IPS DF 19.7 (cell line): ENCODE data around the gene CCR5.

Experiments used
- DNase-seq: peaks from one replicate; pipeline ENCODE4 v3.0.0-alpha.2; 2013; ENCODE audit warnings: low read depth, low spot score

CCR5 gene

DNA sequence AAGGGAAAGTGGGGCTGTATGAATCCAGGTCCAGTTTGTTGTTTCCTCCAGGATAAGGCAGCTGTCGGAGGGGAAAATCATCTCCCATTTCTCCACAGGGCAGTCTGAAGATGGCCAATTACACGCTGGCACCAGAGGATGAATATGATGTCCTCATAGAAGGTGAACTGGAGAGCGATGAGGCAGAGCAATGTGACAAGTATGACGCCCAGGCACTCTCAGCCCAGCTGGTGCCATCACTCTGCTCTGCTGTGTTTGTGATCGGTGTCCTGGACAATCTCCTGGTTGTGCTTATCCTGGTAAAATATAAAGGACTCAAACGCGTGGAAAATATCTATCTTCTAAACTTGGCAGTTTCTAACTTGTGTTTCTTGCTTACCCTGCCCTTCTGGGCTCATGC, 37.2 kb downstream of the CCR5 start:
- DNase-seq = no peak

DNA sequence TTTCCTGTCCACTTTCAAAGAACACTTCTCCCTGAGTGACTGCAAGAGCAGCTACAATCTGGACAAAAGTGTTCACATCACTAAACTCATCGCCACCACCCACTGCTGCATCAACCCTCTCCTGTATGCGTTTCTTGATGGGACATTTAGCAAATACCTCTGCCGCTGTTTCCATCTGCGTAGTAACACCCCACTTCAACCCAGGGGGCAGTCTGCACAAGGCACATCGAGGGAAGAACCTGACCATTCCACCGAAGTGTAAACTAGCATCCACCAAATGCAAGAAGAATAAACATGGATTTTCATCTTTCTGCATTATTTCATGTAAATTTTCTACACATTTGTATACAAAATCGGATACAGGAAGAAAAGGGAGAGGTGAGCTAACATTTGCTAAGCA, 38.1 kb downstream of the CCR5 start:
- no peak for DNase-seq

DNA sequence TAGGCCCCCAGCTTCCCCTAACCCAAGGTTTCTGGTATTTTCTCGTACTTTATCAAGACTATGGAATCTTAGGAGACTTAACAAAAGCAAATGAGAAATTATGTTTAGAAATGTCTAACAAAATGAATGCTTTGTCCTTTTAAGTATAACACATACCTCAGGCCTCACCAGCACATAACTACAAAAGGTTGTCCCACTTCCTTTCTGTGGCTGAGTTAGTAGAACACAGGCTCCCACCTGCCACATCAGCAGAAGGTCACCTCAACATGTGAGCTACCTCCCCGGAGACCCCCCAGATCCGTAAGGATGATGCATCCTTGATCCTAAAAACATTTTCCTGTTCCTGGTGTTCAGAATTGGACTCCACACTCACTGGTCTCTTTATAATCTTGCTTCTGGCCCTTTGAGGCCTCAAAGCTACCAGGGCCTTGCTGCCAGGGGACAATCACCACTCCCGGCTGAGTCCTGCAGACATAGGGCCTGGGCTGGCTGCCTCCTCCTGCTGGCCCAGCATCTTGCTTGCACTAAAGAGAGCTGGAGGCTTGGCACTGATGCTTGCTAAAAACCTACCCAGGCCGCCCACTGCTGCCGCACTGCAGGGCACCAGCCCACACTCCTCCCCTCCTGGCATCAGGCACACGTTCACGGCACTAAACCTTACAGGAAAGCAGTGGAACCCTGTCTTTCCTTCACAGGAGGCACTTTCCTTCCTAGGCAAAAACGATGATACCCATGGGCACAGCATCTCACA, 39.2 kb downstream of the CCR5 start:
- no peak for DNase-seq

DNA sequence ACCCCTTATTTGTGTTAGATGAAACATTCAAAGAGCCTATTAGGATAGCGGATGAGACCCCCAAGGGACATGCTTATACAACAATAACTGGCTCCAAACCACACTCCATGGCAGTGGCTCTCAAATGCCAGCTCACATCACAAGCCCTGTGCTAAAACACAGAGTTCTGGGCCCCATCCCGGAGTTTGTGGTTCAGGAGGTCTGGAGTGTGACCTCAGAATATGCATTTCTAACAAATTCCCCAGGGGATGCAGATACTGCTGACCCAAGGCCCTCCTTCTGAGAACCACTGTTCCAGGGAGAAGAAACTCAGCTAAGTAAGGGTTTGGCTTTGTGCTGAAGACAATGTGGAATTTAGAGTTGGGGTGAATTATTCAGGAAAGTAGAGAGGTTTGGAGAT, 39.9 kb downstream of the CCR5 start:
- no peak for DNase-seq

DNA sequence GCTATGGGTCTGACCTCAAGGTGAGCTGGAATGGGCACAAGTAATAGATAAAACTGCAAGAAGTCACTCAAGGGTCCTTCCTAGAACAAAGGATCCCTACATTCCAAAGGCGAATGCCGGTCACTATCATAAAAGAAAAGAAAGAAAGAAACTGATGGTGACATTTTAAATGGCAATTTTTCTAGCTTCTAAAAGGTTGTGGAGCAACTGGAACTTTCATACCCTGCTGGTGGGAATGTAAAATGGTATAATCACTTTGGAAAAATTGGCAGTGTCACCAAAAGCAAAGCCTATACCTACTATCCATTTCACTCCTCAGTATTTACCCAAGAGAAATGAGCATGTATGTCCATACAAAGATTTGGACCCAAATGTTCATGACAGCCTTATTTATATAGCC, 40.5 kb downstream of the CCR5 start:
- no peak for DNase-seq

DNA sequence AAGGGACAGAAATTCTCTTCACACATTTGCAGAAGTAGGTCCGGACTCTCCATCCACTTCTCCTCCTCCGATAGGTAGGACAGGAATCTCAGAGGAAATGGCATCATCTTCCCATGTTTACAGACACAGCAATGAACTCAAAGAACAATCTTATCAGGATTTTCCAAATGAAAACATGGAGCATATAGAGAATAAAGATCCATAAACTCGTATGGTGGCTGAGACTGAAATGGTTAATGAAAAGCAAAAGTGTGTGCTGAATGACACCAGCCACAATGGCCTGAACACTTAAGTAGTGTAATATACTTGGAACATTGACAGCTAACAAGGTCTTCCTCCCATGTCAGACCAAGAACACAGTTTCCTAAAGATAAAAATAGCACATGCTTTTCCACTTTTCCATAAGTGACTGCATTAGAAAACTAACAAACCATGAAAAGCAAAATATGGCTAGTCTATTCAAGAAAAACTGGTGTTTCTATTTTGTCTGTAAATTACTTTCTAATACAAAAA, 42.1 kb downstream of the CCR5 start:
- no peak for DNase-seq

DNA sequence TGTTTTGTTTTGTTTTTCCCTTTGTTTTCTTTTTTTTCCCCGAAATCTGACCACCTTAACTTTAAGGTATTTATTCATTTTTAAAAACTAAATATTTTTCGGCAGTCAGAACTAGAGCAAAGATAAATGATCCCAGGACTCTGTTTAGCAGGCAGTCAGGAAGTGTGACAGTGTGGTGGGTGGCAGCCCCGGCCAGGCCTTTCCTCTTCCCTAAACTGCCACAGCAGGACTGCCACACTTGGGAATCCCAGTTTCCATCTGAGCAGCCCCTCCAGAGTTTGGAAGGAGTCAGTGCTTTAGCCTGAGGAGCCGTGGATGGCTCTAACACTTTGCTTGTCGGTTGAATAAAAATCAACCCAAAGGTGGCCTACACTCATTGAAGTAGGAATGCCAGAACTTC, 43.2 kb downstream of the CCR5 start:
- no peak for DNase-seq

DNA sequence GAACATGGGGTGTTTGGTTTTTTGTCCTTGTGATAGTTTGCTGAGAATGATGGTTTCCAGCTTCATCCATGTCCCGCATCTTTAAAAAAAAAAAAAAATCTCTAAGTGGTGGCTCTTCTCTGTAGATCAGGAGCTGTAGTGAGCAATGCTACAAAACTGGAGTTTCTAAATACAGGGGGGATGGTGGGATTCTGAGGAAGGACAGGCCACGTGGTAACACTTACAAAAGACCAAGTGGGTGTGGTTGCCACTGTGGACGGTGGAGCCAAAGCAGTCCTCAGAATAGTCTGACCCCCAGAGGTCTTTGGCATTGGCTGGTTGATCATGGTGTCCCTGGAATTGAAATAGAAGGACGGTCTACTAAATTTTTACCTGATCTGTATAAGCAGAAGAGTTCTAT, 44.0 kb downstream of the CCR5 start:
- no peak for DNase-seq

DNA sequence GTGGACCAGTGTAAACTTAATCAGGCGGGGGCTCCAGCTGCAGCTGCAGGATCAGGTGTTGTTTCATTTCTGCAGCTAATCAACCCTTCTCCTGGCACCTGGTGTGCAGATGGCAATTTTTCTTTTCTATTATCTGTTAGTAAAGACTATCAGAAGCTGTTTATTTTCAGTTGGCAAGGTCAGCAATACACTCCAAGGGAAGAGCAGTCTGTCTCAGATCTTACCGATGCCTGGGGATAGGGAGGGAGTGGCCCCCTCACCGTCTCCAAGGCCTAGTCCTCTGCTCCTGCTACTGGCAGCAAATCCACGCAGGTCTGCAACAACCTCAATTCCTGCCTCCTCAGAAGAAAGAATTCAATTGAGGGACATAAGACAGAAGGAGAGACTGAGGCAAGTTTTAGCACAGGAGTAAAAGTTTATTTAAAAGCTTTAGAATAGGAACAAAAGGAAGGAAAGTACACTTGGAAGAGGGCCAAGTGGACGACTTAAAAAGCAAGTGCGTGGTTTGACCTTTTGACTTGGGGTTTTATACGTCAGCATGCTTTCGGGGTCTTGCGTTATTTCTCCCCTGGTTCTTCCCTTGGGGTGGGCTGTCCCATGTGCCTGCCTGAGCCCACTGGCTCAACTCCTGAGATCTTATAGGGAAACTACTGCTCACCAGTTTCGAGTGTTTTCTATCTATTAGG, 45.5 kb downstream of the CCR5 start:
- no peak for DNase-seq

DNA sequence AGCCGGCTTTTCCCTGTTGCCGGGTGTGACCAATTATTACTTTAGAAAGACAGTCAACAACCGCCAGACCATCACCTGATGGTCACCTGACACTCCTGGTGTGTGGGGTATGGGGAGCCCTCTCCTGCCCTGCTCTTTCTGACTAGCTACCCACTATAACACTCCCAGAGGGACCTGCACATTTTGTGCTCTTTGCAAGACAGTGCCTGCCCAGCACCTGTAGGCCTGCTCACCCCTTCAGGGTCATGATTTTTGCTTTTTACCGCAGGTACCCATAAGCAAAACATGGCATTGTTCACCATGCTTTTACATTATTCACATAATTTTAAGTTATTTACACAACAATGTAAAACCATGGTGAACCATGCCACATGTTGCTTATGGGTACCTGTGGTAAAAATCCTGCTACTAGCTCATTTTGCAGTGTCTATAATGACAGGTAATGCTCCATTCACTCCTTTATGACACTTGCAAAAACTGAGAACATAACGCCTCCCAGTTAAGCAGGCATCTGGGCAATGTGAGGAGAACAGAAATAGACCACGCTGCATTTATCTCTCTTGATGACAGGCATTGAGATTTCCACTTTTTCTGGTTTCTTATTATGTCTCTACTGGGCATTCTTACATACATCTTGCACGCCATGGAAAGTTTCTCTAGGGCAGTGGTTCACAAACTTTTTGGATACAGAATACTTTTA, 46.2 kb downstream of the CCR5 start:
- DNase-seq = no peak

DNA sequence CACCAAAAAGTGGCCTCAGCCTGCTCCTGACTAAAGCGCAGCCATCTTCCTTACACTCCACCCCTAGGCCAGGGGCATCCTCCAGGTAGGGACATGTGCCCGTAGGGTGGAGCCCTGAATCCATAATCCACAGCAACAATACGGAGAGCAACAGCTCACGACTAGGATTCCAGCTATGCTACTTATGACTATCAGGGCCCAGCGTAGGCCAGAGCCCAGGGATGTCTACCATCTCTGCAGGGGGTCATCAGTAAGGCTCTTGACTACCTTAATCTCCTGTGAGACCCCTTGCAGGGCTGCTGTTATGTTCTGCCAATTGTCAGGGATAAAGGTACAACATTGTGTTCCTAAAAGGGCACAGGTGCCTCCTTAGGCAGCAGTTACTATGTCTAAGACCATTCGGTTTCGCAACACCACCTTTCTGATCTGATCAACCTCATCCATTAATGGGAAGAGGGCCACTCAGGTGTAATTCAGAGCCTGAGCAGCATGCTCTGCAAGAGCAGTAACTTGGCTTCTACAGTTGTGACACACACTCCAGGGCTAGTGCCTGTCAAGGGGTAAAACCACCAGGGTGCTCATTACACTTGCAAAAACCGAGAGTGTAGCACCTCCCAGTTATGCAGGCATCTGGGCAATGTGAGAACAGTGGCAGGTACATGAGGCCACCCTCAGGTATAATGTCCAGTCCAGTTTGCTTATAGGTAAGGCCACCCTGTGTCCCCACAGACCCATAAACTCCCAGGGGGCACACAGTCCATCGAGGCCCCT, 47.3 kb downstream of the CCR5 start:
- DNase-seq = no peak

DNA sequence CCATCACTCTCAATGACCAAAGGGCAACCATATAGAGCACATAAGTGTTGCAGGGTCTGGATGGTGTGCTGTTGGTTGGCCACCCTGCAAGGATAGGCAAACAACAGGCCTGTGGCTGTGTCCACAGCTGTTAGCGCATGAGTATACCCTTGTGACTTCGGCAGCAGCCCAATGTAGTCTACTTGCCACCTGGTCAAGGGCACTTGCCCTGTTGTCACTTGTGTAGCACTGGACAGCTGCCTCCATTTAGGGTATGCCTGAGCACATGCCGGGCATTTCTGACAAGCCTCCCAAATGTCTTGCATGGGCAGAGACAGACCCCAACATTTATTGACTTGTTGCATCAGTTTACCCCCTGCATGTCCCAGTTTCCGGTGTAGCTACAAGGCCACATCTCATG, 49.1 kb downstream of the CCR5 start:
- DNase-seq = no peak

DNA sequence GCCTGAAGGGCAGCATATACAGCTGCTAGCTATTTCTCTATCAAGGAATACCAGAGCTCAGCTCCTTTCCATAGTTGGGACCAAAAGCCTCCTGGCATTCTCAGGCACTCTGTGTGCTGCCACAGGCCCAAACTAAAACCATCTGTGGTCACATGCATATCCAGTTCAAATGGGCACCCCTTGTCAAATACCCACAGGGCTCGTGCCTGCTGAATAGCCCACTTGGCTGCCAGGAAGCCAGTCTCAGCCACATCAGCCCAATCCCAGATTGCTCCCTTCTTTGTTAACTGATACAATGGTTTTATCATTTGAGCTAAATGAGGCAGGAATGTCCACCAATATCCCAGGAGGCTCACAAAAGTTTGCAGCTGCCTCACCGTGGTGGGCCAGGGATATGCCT, 50.2 kb downstream of the CCR5 start:
- no peak for DNase-seq

DNA sequence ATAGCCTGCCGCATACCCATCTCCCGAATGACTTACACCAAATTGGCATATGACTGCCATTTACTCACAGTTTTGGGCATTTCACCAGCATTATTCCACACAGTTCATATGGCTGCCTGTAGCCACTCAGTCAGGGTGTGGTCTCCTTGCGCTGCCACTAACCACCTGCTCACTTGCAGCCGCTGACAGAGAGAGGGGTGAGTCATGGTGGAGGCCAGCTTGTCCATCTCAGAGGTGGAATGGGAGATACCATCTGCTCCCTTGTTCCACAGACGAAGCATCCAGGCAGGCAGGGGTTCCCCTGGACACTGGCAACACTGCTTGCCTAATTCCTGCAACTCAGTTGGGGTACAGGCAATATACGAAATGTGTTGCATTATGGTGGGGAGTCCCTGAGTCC, 51.9 kb downstream of the CCR5 start:
- no peak for DNase-seq

DNA sequence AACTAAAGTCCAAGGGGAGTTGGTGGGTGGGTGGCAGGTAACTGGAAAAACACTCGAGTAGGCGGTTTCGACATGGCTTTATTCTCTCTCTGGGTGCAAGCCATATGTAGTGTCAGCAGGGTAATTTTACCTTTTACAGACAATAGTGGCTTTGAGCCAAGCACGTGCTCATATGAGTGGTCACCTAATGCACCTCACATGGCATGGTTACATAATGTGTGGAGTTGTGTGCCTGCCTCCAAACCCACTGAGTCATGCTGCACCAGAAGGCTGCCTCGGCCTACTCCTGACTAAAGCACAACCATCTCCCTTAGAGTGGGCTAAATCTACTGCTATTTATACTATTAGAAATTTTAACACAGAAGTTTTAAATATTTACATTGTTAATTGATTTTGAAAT, 52.8 kb downstream of the CCR5 start:
- no peak for DNase-seq
